HL-60 (cell line): ENCODE results near the gene DDB1.

Experiments used
- DNase-seq, 2 experiments: peaks; one replicate each; pipeline ENCODE4 v3.0.0-alpha.2; 2010 to 2020; ENCODE audit warnings: low read depth in 1 of 2, low spot score in 1 of 2
- H3K27ac ChIP-seq: fragments of 250-450 bp; sonication (Bioruptor Pico); replicated peaks from 2 replicates; pipeline ENCODE4 v1.5.1; 2020; ENCODE audit warnings: mild to moderate bottlenecking, moderate library complexity
- H3K27me3 ChIP-seq: fragments of 250-450 bp; sonication (Bioruptor Pico); 2 replicates; pipeline ENCODE4 v1.5.1; 2021; ENCODE audit warnings: mild to moderate bottlenecking, moderate library complexity; ENCODE audit not compliant: insufficient read depth, poor library complexity, severe bottlenecking
- H3K4me3 ChIP-seq: replicated peaks from 2 replicates; pipeline ENCODE4 v1.5.1; 2011; ENCODE audit warnings: mild to moderate bottlenecking, control low read depth, low read length; ENCODE audit not compliant: insufficient read depth
- CTCF ChIP-seq: IDR thresholded peaks from one replicate; pipeline ENCODE4 v1.5.1; 2011; ENCODE audit warnings: low read length, control low read depth, inconsistent platforms; ENCODE audit not compliant: insufficient read depth
- GABPA ChIP-seq: IDR thresholded peaks from 2 replicates; pipeline ENCODE4 v1.6.1; 2012; ENCODE audit warnings: low read depth
- POLR2AphosphoS5 ChIP-seq: IDR thresholded peaks from 2 replicates; pipeline ENCODE4 v1.6.1; 2012; ENCODE audit warnings: low read depth
- REST ChIP-seq: IDR thresholded peaks from 2 replicates; pipeline ENCODE4 v1.6.1; 2012; ENCODE audit warnings: low read depth; ENCODE audit not compliant: insufficient replicate concordance
- SPI1 ChIP-seq: IDR thresholded peaks from 2 replicates; pipeline ENCODE4 v1.6.1; 2012; ENCODE audit warnings: low read depth, mild to moderate bottlenecking, borderline replicate concordance

The DDB1 gene

GRCh38 chr11:61305417-61305816, 27.5 kb downstream of the DDB1 start:
- Histone ChIP-seq H3K27ac (no peak overlapping the region), H3K4me3 (no peak overlapping the region), H3K27me3 (no peaks in the 10 kb centered on the region)
- DNase-seq = no peak
- TF ChIP-seq POLR2AphosphoS5 (no peak), GABPA (no peak), CTCF (no peak), SPI1 (no peak), REST (no peak)

- DNase-seq = no peak
- no peak overlapping the region for H3K4me3 ChIP-seq
- TF ChIP-seq SPI1 (no peak), REST (no peak), POLR2AphosphoS5 (no peak)
- no peaks in the 10 kb centered on the region for H3K27me3 ChIP-seq
- no peak overlapping the region for H3K27ac ChIP-seq
Observed at GRCh38 chr11:61303725-61304124, 29.2 kb downstream of the DDB1 start.

- no peak for TF ChIP-seq POLR2AphosphoS5
- no peak for TF ChIP-seq SPI1
- TF ChIP-seq GABPA = no peak
- no peak for TF ChIP-seq CTCF
- no peak for TF ChIP-seq REST
- DNase-seq = no peak
- Histone ChIP-seq H3K27me3 (no peaks in the 10 kb centered on the region), H3K27ac (no peak overlapping the region), H3K4me3 (no peak overlapping the region)
Observed at GRCh38 chr11:61302550-61302949, 30.4 kb downstream of the DDB1 start.

GRCh38 chr11:61298663-61299244, 34.2 kb downstream of the DDB1 start:
- H3K27ac ChIP-seq = no peak overlapping the region
- TF ChIP-seq GABPA (no peak), POLR2AphosphoS5 (no peak), SPI1 (no peak), CTCF (no peak), REST (no peak)
- no peak overlapping the region for H3K4me3 ChIP-seq
- peaks cover 9% of the 10 kb centered on the region for H3K27me3 ChIP-seq
- DNase-seq = no peak
